H1 (cell line): Measurements from ENCODE around the gene TRIM62. TPM values are rescaled to one million over a fixed set of nuclear protein-coding genes. Genes with fewer than 3 reads are reported as not detected.

Source experiments
- CTCF ChIA-PET: fragments of 300-600 bp; sonication (Branson Sonifier 250); formaldehyde crosslinking; loops from one replicate; lab custom pipeline; 2021; ENCODE audit not compliant: partially characterized antibody; lab: Charles Lee
- POLR2A ChIA-PET: fragments of 300-600 bp; sonication (Branson Sonifier 250); formaldehyde crosslinking; loops from one replicate; lab custom pipeline; 2021; ENCODE audit warnings: inconsistent platforms; ENCODE audit not compliant: partially characterized antibody; lab: Charles Lee
- DNase-seq, 2 experiments: peaks; one replicate each; pipeline versions ENCODE4 v3.0.0 to v3.0.0-alpha.2; 2010 to 2022; ENCODE audit warnings: low spot score in 2 of 2, low read depth in 1 of 2, mixed read lengths in 1 of 2
- FAIRE-seq: peaks from 2 replicates; lab custom pipeline; 2011; peaks lifted over from hg19 to GRCh38; lab: Jason Lieb, UNC
- H2AFZ ChIP-seq: 2 replicates; pipeline ENCODE4 v1.8.1; 2012; ENCODE audit warnings: low read length, inconsistent platforms
- H2AK5ac ChIP-seq: 2 replicates; pipeline ENCODE4 v1.6.1; 2013; ENCODE audit warnings: low read depth, low read length
- H2BK120ac ChIP-seq: replicated peaks from 2 replicates; pipeline ENCODE3; 2013; ENCODE audit warnings: low read depth, low read length, inconsistent platforms
- H2BK12ac ChIP-seq: 2 replicates; pipeline ENCODE4 v1.6.1; 2013; ENCODE audit warnings: low read depth, low read length
- H2BK15ac ChIP-seq: 2 replicates; pipeline ENCODE4 v1.6.1; 2013; ENCODE audit warnings: low read length
- H2BK20ac ChIP-seq: 2 replicates; pipeline ENCODE4 v1.6.1; 2013; ENCODE audit warnings: low read length
- H2BK5ac ChIP-seq: 2 replicates; pipeline ENCODE4 v1.6.1; 2013; ENCODE audit warnings: low read depth, low read length
- H3K14ac ChIP-seq: 2 replicates; pipeline ENCODE4 v1.6.1; 2013; ENCODE audit warnings: inconsistent platforms; ENCODE audit not compliant: insufficient read length
- H3K18ac ChIP-seq: 2 replicates; pipeline ENCODE4 v1.6.1; 2013; ENCODE audit warnings: low read length; ENCODE audit errors: extremely low read depth
- H3K23ac ChIP-seq: 2 replicates; pipeline ENCODE4 v1.6.1; 2013; ENCODE audit warnings: inconsistent platforms; ENCODE audit not compliant: insufficient read length
- H3K23me2 ChIP-seq: 2 replicates; pipeline ENCODE4 v1.6.1; 2013; ENCODE audit warnings: low read depth, low read length
- H3K27ac ChIP-seq: 2 replicates; pipeline ENCODE4 v1.6.1; 2011; ENCODE audit warnings: low read depth, low read length, inconsistent platforms
- H3K27me3 ChIP-seq, 4 experiments: replicated peaks in 1 of 4; 1 replicate in 1 of 4; 2 replicates in 3 of 4; pipeline versions ENCODE4 v1.6.1 to v1.8.1; 2011 to 2013; ENCODE audit warnings: low read length in 3 of 4, mild to moderate bottlenecking in 3 of 4, inconsistent platforms in 2 of 4, mixed read lengths in 2 of 4, moderate library complexity in 1 of 4; ENCODE audit not compliant: control insufficient read depth in 3 of 4, insufficient read depth in 3 of 4; ENCODE audit errors: extremely low read depth in 1 of 4
- H3K36me3 ChIP-seq, 4 experiments: 2 replicates each; pipeline versions ENCODE4 v1.6.1 to v1.8.1; 2011 to 2013; ENCODE audit warnings: mild to moderate bottlenecking in 4 of 4, low read length in 3 of 4, moderate library complexity in 2 of 4, control low read depth in 1 of 4, inconsistent platforms in 1 of 4; ENCODE audit not compliant: insufficient read depth in 4 of 4, control insufficient read depth in 2 of 4
- H3K4ac ChIP-seq: replicated peaks from 2 replicates; pipeline ENCODE3; 2013; ENCODE audit warnings: low read length, low read depth, mixed read lengths, inconsistent platforms; ENCODE audit not compliant: insufficient read length
- H3K4me1 ChIP-seq, 4 experiments: replicated peaks in 1 of 4; 1 replicate in 1 of 4; 2 replicates in 3 of 4; pipeline versions ENCODE4 v1.6.1 to v1.8.1; 2011 to 2013; ENCODE audit warnings: low read length in 3 of 4, inconsistent platforms in 2 of 4, mixed read lengths in 1 of 4; ENCODE audit not compliant: insufficient read depth in 4 of 4, control insufficient read depth in 3 of 4
- H3K4me2 ChIP-seq, 2 experiments: 2 replicates each; pipeline versions ENCODE4 v1.6.1 to v1.8.1; 2011 to 2013; ENCODE audit warnings: low read depth in 2 of 2, low read length in 2 of 2, control low read depth in 1 of 2, inconsistent platforms in 1 of 2, mild to moderate bottlenecking in 1 of 2; ENCODE audit not compliant: insufficient read depth in 1 of 2
- H3K4me3 ChIP-seq, 4 experiments: fragments of 200-600, 300-600 bp in 1 of 4; sonication (generic), shearing (Covaris generic), sonication (Bioruptor Twin) in 1 of 4; 2 replicates each; pipeline versions ENCODE4 v1.5.1 to v1.8.1; 2011 to 2016; ENCODE audit warnings: low read length in 4 of 4, low read depth in 3 of 4, control low read depth in 2 of 4, inconsistent platforms in 2 of 4, mild to moderate bottlenecking in 2 of 4, mixed read lengths in 1 of 4, moderate library complexity in 1 of 4; ENCODE audit not compliant: insufficient read depth in 2 of 4; ENCODE audit errors: extremely low read depth in 1 of 4
- H3K56ac ChIP-seq: replicated peaks from 2 replicates; pipeline ENCODE3; 2013; ENCODE audit warnings: low read depth, mild to moderate bottlenecking, mixed read lengths, low read length, inconsistent platforms; ENCODE audit not compliant: insufficient read length
- H3K79me1 ChIP-seq: 2 replicates; pipeline ENCODE4 v1.6.1; 2013; ENCODE audit warnings: low read depth, low read length, control low read depth
- H3K79me2 ChIP-seq, 2 experiments: 2 replicates each; pipeline versions ENCODE4 v1.6.1 to v1.8.1; 2012 to 2013; ENCODE audit warnings: low read length in 2 of 2, mild to moderate bottlenecking in 2 of 2, inconsistent platforms in 1 of 2; ENCODE audit not compliant: insufficient read depth in 2 of 2, control insufficient read depth in 1 of 2
- H3K9ac ChIP-seq, 4 experiments: replicated peaks in 1 of 4; 1 replicate in 1 of 4; 2 replicates in 3 of 4; pipeline versions ENCODE4 v1.6.1 to v1.8.1; 2011 to 2013; ENCODE audit warnings: low read depth in 3 of 4, low read length in 3 of 4, control low read depth in 2 of 4, mild to moderate bottlenecking in 2 of 4, moderate library complexity in 2 of 4, inconsistent platforms in 1 of 4; ENCODE audit errors: extremely low read depth in 1 of 4
- H3K9me3 ChIP-seq, 2 experiments: 2 replicates each; pipeline versions ENCODE4 v1.6.1 to v1.8.1; 2012 to 2013; ENCODE audit warnings: mild to moderate bottlenecking in 2 of 2, moderate library complexity in 2 of 2, control low read depth in 1 of 2, inconsistent platforms in 1 of 2, low read depth in 1 of 2, low read length in 1 of 2, mixed read lengths in 1 of 2; ENCODE audit not compliant: insufficient read depth in 2 of 2
- H4K20me1 ChIP-seq, 2 experiments: replicated peaks in 1 of 2; 2 replicates each; pipeline versions ENCODE3 to v1.8.1; 2011 to 2013; ENCODE audit warnings: inconsistent platforms in 2 of 2, low read length in 2 of 2, mild to moderate bottlenecking in 1 of 2; ENCODE audit not compliant: insufficient read depth in 2 of 2, control insufficient read depth in 1 of 2
- H4K5ac ChIP-seq: 2 replicates; pipeline ENCODE4 v1.6.1; 2013; ENCODE audit warnings: low read length, low read depth, mixed read lengths, inconsistent platforms; ENCODE audit not compliant: insufficient read length
- H4K8ac ChIP-seq: 2 replicates; pipeline ENCODE4 v1.8.0; 2013; ENCODE audit warnings: mild to moderate bottlenecking, moderate library complexity, low read length, inconsistent platforms; ENCODE audit not compliant: insufficient read depth; ENCODE audit errors: extremely low read depth
- H4K91ac ChIP-seq: replicated peaks from 2 replicates; pipeline ENCODE3; 2013; ENCODE audit warnings: low read length, mixed read lengths, inconsistent platforms; ENCODE audit not compliant: insufficient read length
- EGR1 ChIP-seq: IDR thresholded peaks from 2 replicates; pipeline ENCODE4 v1.6.1; 2011; ENCODE audit warnings: low read depth, low read length, borderline replicate concordance
- FOSL1 ChIP-seq: IDR thresholded peaks from 2 replicates; pipeline ENCODE4 v1.6.1; 2011; ENCODE audit warnings: mild to moderate bottlenecking, low read depth, low read length, moderate library complexity; ENCODE audit not compliant: insufficient read depth
- HDAC6 ChIP-seq: IDR thresholded peaks from one replicate; pipeline ENCODE4 v1.7.1; 2012; ENCODE audit warnings: low read depth, mild to moderate bottlenecking, inconsistent platforms, low read length, moderate library complexity
- MAFK ChIP-seq: IDR thresholded peaks from 2 replicates; pipeline ENCODE4 v1.6.1; 2012; ENCODE audit warnings: low read depth, mild to moderate bottlenecking, improper control_type of control experiment, low read length
- POLR2A ChIP-seq, 2 experiments: IDR thresholded peaks; 1 replicate in 1 of 2; 2 replicates in 1 of 2; pipeline ENCODE4 v1.6.1; 2011; ENCODE audit warnings: low read depth in 2 of 2, low read length in 2 of 2, mild to moderate bottlenecking in 2 of 2; ENCODE audit errors: control extremely low read depth in 1 of 2
- SIN3A ChIP-seq, 2 experiments: IDR thresholded peaks in 1 of 2; conservative IDR thresholded peaks in 1 of 2; 2 replicates each; pipeline ENCODE4 v1.6.1; 2011 to 2012; ENCODE audit warnings: low read length in 2 of 2, improper control_type of control experiment in 1 of 2, low read depth in 1 of 2, mild to moderate bottlenecking in 1 of 2
- SP1 ChIP-seq: IDR thresholded peaks from 2 replicates; pipeline ENCODE4 v1.6.1; 2011; ENCODE audit warnings: low read depth, low read length
- SP4 ChIP-seq: IDR thresholded peaks from 2 replicates; pipeline ENCODE4 v1.6.1; 2012; ENCODE audit warnings: low read length, inconsistent platforms
- TAF1 ChIP-seq: IDR thresholded peaks from 2 replicates; pipeline ENCODE4 v1.6.1; 2011; ENCODE audit warnings: mild to moderate bottlenecking, low read depth, low read length
- TCF12 ChIP-seq: IDR thresholded peaks from 2 replicates; pipeline ENCODE4 v1.6.1; 2011; ENCODE audit warnings: low read depth, mild to moderate bottlenecking, low read length
- WGBS, 2 experiments: shearing (Covaris generic) in 1 of 2; methylation state at CpG; one replicate each; pipeline versions ENCODE4 v1.1.6 to v1.1.7; 2013 to 2015; ENCODE audit warnings: low lambda C conversion rate in 2 of 2, mixed read lengths in 2 of 2, inconsistent platforms in 1 of 2, low coverage in 1 of 2, missing lambda C conversion rate in 1 of 2; ENCODE audit not compliant: insufficient replicate concordance in 2 of 2, insufficient coverage in 1 of 2, insufficient read length in 1 of 2; ENCODE audit errors: extremely low coverage in 1 of 2, missing lambda C conversion rate in 1 of 2; 5-methylcytosine and 5-hydroxymethylcytosine counted together
- long read RNA-seq, 2 experiments: library from RNA in 1 of 2; library from capped mRNA in 1 of 2; stranded (forward); transcript quantifications; one replicate each; pipeline ENCODE4 v2.0.0, GENCODE V29; 2021; ENCODE audit warnings: inconsistent platforms in 1 of 2
- polyA minus RNA-seq, 3 experiments: library from RNA; depleted of rRNA, polyadenylated mRNA; stranded (reverse); fragments of >200 nt; gene quantifications; 1 replicate in 2 of 3; 2 replicates in 1 of 3; pipeline ENCODE4 v1.2.3, GENCODE V29; 2011
- polyA plus RNA-seq, 7 experiments: library from polyadenylated mRNA; depleted of rRNA in 3 of 7; stranded (reverse) in 5 of 7; unstranded in 2 of 7; fragments of >200 nt in 5 of 7; fragments of 200-250 nt in 2 of 7; gene quantifications; 1 replicate in 5 of 7; 2 replicates in 1 of 7; 4 replicates in 1 of 7; pipeline versions ENCODE4 v1.2.1 to v1.2.3, GENCODE V29; 2011 to 2013; ENCODE audit warnings: missing spikeins in 2 of 7, mixed read lengths in 2 of 7
- total RNA-seq: library from RNA; stranded (reverse); fragmentation: NEBNext Ultra II Directional; extraction: Animal tissue kit (Norgen Biotek cat#: 25700); gene quantifications from 2 replicates; pipeline ENCODE4 v1.2.1, GENCODE V29; 2021

TRIM62 gene
- total RNA-seq, result 10.3 and 10.8 TPM in 2 replicates
- 6.3 and 8.7 TPM in 2 replicates for polyA plus RNA-seq (2011; rRNA removed)
- polyA plus RNA-seq (2011; cell fraction: cytosol; rRNA removed), result 4.8 TPM
- 10.4 TPM for polyA plus RNA-seq (2011; cell fraction: nucleus; rRNA removed)
- 4.7 to 9.1 TPM (median 6.6 TPM) in 4 replicates for polyA plus RNA-seq (2012, experiment 1 of 2)
- polyA plus RNA-seq (2012, experiment 2 of 2), result 6.2 TPM
- polyA plus RNA-seq (2013, experiment 1 of 2), result 5.7 TPM
- polyA plus RNA-seq (2013, experiment 2 of 2), result 5.1 TPM
- 4.0 and 5.2 TPM in 2 replicates for polyA minus RNA-seq (2011; rRNA and poly(A)+ RNA removed)
- polyA minus RNA-seq (2011; cell fraction: cytosol; rRNA and poly(A)+ RNA removed), result 4.5 TPM
- polyA minus RNA-seq (2011; cell fraction: nucleus; rRNA and poly(A)+ RNA removed), result 6.0 TPM
- long read RNA-seq, experiment 1, partial matches to known transcripts, result 6 of 8 reads
- long read RNA-seq, experiment 1, other reads (novel, unspliced or antisense), result 2 of 8 reads
- long read RNA-seq, experiment 2, partial matches to known transcripts, result 0 of 1 reads
- long read RNA-seq, experiment 2, other reads (novel, unspliced or antisense), result 1 of 1 reads

DNA sequence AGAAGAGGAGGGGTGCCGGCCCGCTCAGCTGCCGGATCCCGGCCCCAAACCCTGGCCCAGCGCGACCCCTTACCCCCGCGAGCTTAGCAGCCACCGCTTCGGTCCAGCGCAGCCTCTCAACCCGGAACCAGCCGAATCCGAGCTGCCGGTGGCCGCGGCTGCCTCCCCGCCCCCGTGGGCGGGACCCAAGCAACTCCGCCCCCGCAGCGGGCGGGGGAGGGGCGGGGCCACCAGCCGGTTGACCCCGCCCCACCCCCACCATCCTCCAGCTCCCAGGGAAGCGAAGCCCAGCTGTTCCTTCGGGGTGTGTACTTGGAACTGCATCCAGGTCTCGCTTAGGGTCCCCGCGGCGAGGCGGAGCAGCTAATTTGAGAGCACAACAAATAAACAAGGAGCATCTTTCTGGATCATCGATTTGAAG, at the start of gene TRIM62:
TRIM62 (minus strand) TSS at position 123 of the 421 bp plus-strand sequence. CDS start 611 bp downstream, outside the sequence.
- Histone ChIP-seq H3K4me3 (peak within 1 kb of the TSS; percentile 35 to 79 (median 62)), H3K27ac (no peak within 1 kb of the TSS), H3K23me2 (peaks cover 18% of the 10 kb centered on the region), H2BK120ac (no peak within 1 kb of the TSS), H3K79me2 (no peaks in the 10 kb centered on the region), H4K91ac (no peak within 1 kb of the TSS), H3K4ac (no peak within 1 kb of the TSS), H2BK5ac (peak within 1 kb of the TSS; percentile 86; the same call in 1 of the 2 replicates), H3K79me1 (no peaks in the 10 kb centered on the region; the same call in 1 of the 2 replicates), H3K14ac (no peak within 1 kb of the TSS), H3K18ac (no peak within 1 kb of the TSS; the same call in none of the 2 replicates), H2AK5ac (no peak within 1 kb of the TSS), H2AFZ (peak within 1 kb of the TSS; percentile 28; the same call in 1 of the 2 replicates), H2BK12ac (peak within 1 kb of the TSS; percentile 94; the same call in 1 of the 2 replicates), H3K27me3 (no peaks in the 10 kb centered on the region; a peak in 1 of 7 replicates), H2BK15ac (peak within 1 kb of the TSS; percentile 98; the same call in 1 of the 2 replicates), H4K8ac (peak within 1 kb of the TSS; percentile 45), H2BK20ac (no peak within 1 kb of the TSS; the same call in 1 of the 2 replicates), H4K20me1 (peaks cover 0 to 12% of the 10 kb centered on the region in 2 experiments), H3K4me1 (peaks cover 0 to 15% (median 9%) of the 10 kb centered on the region in 4 experiments; a peak in 6 of 7 replicates), H3K56ac (no peak within 1 kb of the TSS), H3K9ac (peak within 1 kb of the TSS in 2 of 4 experiments; percentile 37 to 57; a peak in 4 of 7 replicates), H4K5ac (no peak within 1 kb of the TSS), H3K9me3 (no peaks in the 10 kb centered on the region), H3K4me2 (peak within 1 kb of the TSS; percentile 85 to 97), H3K23ac (no peak within 1 kb of the TSS), H3K36me3 (no peaks in the 10 kb centered on the region)
- peak; percentile 61 to 86 for DNase-seq
- 3% methylated on average over 9 of the region's 35 CpGs; no CpG with 5 or more reads in 1 of the 2 experiments for WGBS, 2 experiments
- ChIA-PET CTCF (interaction anchor here (1.2 to 2.0 kb wide), 6 partner anchors 9 to 113 kb away, joined by 3 to 8 read pairs (median 5); no protein-coding TSS in a partner anchor), POLR2A (interaction anchor here (0.8 to 2.3 kb wide), 4 partner anchors 17 to 66 kb away, joined by 3 to 10 read pairs (median 6); no protein-coding TSS in a partner anchor)
- no peak for FAIRE-seq
- TF ChIP-seq HDAC6 (no peak), FOSL1 (no peak), TCF12 (peak; percentile 56; the same call in 1 of the 2 replicates), SP1 (peak; percentile 96), SP4 (peak; percentile 93), TAF1 (peak; percentile 51; the same call in 1 of the 2 replicates), MAFK (no peak), EGR1 (peak; percentile 96), SIN3A (conservative IDR thresholded peaks at IDR 0.05 in 1 of 2, IDR thresholded peaks at IDR 0.05 in 1 of 2; ENCODE audit: low read depth in 1 of 2, low read length in 2 of 2) (peak in 1 of 2 experiments; percentile 64; a peak in 1 of 4 replicates), POLR2A (IDR thresholded peaks at IDR 0.05; ENCODE audit: control extremely low read depth in 1 of 2, low read depth in 2 of 2, low read length in 2 of 2) (peak in 1 of 2 experiments; percentile 46; a peak in 2 of 3 replicates)
